VCaP (cell line): Measurements from ENCODE around the gene MPPED2.

Experiments
- H3K27ac ChIP-seq: fragments of 450-650 bp; 2 replicates; pipeline ENCODE4 v1.5.1; 2017
- CTCF ChIP-seq: fragments of 450-650 bp; conservative IDR thresholded peaks from 2 replicates; pipeline ENCODE4 v1.5.1; 2017; ENCODE audit warnings: mild to moderate bottlenecking, moderate library complexity

The MPPED2 gene

GRCh38 chr11:30474151-30474954, 111.8 kb downstream of the MPPED2 start:
- no peak overlapping the region for H3K27ac ChIP-seq
- no peak for TF ChIP-seq CTCF

- no peak for TF ChIP-seq CTCF
- no peak overlapping the region for H3K27ac ChIP-seq
These were observed 114.9 kb downstream of the MPPED2 start for GRCh38 chr11:30471244-30471643.

GRCh38 chr11:30468881-30469280, 117.3 kb downstream of the MPPED2 start:
- no peak for TF ChIP-seq CTCF
- H3K27ac ChIP-seq: no peak overlapping the region

- no peak overlapping the region for H3K27ac ChIP-seq
- TF ChIP-seq CTCF: no peak
These were observed 119.0 kb downstream of the MPPED2 start for GRCh38 chr11:30467176-30467575.

DNA sequence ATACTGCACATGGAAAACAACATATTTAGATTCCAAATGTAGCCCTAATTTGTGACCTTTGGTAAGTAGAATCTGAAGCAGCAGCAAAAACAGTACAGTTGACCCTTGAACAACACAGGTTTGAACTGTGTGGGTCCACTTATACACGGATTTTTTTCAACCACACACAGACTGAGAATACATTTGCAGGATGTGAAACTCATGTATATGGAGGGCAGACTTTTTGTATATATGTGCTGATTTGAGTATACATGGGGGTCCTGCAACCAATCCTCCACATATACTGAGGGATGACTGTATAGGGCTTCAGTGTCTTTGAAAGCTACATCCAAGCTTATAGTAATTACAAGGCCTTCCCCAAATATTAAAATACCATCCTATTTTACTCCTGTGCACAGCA, 120.5 kb downstream of the MPPED2 start:
- no peak overlapping the region for H3K27ac ChIP-seq
- TF ChIP-seq CTCF: no peak

- TF ChIP-seq CTCF: no peak
- H3K27ac ChIP-seq: no peak overlapping the region
These were observed 121.0 kb downstream of the MPPED2 start for GRCh38 chr11:30465192-30465591.

- TF ChIP-seq CTCF: no peak
- H3K27ac ChIP-seq: no peak overlapping the region
These were observed 122.9 kb downstream of the MPPED2 start for GRCh38 chr11:30463266-30463665.
